ENCODE data around the gene PFDN1.

PFDN1 gene

DNA sequence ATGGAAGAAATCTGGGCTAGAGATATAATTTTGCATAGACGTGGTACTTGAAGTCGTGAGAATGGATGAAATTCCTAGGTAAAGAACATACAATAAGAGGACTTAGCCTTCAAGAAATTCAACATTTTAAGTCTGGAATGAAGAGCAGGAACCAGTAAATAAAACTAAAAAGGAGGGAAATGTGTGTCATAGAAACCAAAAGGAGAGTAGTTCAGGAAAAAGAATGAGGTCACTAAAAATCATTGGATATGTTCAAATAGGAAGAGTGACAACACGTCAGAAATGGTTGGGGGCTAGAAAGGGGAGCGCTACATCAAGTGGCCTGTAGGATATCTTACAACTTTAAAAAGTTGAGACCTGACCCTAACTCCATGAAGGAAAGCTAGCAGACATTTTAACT lies 44.0 kb downstream of the PFDN1 start:
- no peak for DNase-seq (ENCODE audit: low read depth)

DNA sequence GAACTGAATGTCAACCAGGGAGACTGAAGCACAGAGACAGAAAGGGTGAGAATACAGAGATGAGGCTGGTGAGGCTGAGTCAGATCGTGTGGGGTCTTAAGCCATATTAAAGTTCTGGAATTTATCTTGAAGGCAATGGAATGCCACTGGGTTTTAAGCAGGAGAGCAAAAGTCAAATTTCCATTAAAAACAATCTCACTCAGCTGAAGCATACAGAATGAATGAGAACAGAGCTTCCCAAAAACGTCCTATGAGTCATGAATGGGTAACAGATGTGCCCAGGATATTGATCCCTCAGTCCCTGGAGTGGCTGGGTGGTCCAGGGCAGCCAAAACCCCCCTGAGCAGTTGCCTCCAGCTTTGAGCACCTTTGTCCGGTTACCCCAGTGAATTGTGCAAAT lies 44.9 kb downstream of the PFDN1 start:
- no peak for DNase-seq (ENCODE audit: low read depth)

- no peak for DNase-seq (ENCODE audit: low read depth)
Observed at GRCh38 chr5:140256726-140257125, 46.2 kb downstream of the PFDN1 start.

DNA sequence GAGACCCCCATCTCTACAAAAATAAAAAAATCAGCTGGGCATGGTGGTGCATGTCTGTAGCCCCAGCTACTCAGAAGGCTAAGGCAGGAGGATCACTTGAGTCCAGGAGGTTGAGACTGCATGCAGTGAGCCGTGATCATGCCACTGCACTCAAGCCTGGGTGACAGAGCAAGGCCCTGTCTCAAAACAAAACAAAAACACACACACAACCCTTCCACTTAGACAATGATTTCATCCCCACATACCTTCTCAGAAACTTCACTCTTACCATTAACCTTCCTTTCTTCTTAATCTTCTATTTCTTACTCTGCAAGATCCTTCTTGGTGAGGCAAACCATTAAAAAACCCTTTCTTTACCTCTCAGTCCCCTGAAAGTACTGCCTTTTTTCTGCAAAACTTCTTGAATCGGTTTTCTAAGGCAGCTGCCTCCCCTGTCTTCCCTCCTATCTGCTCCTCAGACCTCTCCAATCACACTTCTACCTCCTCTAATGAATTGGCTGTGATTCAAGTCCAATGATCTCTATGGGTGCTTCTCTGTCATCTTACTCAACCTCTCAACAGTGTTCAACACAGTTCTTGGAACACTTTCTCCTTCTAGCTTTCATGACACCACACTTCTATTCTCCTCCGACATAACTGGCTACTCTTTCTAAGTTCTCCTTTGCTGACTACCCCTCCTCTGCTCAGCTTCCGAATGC lies 47.3 kb downstream of the PFDN1 start:
- DNase-seq (ENCODE audit: low read depth), result no peak

DNA sequence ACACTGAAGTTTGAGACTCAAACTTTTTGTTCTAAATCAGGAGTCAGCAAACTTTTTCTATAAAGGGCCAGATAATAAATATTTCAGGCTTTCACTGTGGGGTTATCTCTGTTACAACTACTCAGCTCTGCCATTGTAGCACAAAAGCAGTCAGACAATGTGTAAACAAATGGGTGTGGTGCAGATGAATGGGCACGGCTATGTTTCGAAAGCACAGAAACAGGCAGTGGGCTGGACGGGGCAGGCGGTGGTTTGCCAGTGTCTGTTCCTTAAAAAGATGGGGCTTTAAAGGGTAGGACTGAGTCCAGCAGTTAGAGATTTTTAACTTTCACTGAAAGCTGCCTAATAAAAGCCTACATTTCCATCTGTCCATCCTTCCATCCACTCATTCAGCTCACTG lies 48.9 kb downstream of the PFDN1 start:
- DNase-seq (ENCODE audit: low read depth), result no peak

DNA sequence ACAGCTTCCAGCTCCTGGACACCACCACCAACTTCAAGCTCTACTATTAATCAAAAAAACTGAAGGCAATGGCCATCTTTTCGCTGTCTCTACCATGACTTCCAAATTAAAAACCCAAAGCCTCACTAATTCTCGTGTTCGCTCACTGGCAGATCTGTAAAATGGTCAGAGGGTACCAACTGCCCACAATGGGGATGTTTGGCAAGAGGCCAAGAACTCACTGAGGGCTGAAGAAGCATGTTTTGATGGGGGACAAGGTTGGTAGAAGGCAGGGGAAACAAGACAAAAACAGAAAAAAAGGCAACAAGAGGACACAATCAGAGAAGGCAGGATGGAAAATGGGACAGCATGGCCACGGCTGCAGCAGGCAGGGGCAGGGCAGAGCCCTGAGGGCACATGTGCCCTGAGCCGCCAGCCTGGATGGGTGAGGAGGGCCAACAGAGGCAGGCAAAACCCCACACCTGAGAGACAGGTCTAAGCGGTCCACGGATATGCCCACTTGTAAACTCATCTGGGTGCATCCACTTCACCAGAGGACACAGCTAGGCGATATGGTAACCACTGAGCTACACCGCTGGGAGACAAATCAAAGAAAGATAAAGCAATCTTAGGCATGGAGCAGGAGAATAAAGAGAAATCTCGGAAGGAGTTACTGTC lies 50.3 kb downstream of the PFDN1 start:
- no peak for DNase-seq (ENCODE audit: low read depth)

DNA sequence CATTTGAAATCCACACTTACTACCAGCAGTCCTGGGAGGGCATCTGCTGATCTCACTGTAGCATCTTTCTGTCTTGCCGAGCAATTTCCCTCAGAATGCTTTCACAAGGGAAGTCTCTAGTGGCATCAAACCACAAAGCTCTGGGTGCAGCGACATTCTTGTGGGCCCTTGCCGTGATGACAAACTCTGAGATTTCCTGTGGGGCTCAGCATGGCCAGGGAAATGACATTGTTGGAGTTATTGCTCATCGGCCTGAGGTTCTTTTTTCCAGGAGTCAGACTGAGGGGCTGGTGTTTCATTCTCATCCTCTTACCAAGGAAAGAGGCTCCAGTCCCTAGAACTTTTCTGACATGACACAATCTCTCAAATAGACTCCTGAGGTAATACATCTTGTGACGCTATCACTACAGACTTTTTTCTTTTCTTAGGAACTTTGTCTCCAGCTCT lies 51.4 kb downstream of the PFDN1 start:
- peak; percentile 28 for DNase-seq (ENCODE audit: low read depth)

DNA sequence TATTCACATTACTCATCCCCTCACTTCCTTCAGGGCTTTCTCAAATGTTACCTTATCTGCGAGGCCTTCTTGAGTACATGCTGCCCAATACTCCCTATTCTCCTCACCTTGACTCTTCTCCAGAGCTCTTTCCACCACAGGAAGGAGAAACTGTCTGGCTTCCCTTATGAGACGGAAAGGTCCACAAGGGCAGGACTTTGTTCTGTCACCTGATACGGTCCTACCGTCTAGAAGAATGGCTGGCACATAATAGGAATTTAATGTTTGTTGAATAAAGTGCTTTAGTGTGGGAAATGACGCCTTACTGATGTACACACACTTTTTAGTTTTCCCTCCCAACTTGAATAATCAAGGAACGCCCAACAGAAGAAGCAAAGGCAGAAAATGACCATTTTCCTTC lies 52.5 kb downstream of the PFDN1 start:
- no peak for DNase-seq (ENCODE audit: low read depth)

GRCh38 chr5:140249536-140249935 lies 53.4 kb downstream of the PFDN1 start:
- no peak for DNase-seq (ENCODE audit: low read depth)

- no peak for DNase-seq (ENCODE audit: low read depth)
Observed at GRCh38 chr5:140248414-140248813, 54.5 kb downstream of the PFDN1 start.

GRCh38 chr5:140246378-140247122 lies 56.4 kb downstream of the PFDN1 start:
- no peak for DNase-seq (ENCODE audit: low read depth)

DNA sequence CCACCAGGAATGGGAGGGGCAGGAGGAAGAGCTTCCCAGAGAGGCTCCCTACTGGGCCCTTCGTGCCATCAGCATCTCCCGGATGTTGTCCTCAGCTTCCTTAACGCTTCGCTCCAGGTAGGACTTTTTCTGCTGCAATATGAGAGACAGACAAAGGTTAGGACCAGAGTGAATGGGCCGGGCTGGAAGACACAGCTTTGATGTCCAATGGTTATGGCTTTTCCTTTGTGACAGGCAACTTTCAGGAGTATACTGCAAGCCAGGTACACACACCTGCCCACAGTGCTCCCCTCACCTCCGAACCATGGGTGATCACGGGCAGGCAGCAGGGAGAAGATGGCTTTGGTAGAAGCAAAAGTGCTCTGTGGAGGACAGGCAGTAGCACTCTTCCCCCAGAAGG lies 57.0 kb downstream of the PFDN1 start:
- no peak for DNase-seq (ENCODE audit: low read depth)

DNA sequence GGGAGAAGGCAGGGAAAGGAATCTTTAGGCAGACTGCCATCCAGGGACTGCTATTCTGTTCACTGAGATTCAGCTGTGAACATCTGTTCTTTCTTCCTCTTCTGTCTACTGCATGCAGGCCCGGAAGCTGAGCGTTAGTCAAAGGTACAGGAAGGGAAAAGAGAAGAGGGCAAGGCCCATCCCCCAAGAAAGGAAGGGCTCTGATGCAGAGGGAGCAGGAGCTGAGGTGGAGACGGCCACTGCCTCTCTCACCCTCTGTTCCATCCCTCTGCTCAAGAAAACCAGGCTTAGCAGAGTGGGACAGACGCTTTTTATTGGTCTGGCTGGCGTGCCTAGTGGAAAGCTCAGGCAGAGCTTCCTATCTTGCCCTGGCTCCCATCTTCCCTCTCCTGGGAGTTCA lies 57.6 kb downstream of the PFDN1 start:
- no peak for DNase-seq (ENCODE audit: low read depth)

DNA sequence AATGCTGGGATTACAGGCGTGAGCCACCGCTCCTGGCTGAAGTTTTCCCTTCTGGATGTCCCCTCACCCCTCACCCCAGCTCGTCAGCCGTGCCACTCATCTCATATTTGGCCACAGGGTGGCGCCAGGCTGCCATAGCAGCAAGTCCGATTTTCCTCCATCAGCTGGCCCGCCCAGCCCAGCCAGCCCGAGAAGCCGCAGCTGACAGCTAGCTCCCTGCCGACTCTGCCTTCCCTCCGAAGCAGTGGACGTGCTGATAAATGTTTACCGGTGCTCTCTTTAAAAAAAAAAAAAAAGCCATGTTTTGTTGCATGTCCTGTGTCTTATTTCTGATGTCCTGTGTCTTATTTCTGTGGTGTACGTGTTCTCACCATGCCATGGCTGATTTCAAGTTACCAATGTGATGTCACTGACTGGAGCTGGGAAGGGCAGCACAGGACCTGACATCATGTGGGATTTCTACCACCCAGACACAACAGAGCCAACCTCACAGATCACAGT lies 58.3 kb downstream of the PFDN1 start:
- peak; percentile 69 for DNase-seq (ENCODE audit: low read depth)

GRCh38 chr5:140243706-140244250 lies 59.1 kb downstream of the PFDN1 start:
- DNase-seq (ENCODE audit: low read depth), result no peak

DNA sequence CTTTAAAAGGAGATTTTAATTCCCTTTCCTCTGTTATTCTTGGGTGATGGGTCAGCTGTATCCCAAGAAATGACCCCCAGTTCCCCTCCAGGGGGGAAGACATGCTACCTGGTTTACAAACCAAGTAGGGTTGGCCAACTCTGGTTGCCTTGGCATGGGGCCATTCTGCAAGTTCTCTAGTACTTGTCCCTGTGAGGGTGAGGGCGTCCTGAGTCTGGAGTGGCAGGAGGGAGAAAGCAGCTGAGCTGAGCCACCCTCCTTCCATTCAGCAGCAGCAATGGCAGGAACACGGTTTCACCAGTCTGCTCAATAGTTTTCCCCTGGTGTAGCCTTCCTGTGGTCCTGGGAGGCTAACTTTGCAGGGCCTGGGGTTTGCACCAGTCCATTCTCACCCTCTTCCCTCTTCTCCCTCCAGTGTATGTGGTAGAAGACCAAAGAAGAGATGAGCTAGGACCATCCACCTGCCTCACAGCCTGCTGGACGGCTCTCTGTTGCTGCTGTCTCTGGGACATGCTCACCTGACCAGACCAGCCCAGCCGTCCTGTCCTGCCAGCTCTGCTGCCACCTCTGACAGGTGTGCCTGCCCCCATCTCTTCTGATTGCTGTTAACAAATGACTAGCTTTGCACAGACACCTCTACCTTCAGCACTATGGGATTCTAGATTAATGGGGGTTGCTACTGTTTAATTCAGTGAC lies 59.9 kb downstream of the PFDN1 start:
- no peak for DNase-seq (ENCODE audit: low read depth)

DNA sequence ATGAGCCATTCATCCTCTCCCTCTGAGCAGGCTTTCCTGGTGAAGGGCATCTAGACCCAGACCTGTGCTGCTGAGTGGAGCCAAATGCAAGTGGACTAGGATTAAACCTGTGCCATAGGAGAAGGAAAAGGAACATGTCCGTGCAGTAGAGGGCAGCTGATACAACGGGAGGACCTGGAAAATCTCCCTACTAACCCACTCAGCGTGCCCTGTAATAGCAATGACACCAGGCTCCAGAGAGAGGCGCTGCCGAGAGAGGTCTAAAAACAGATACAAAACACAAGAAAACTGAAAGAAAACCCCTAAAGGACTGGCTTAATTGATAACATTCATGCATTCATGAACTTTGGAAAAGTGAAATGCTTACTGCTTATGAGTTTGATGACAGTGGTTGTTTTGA lies 60.8 kb downstream of the PFDN1 start:
- DNase-seq (ENCODE audit: low read depth), result no peak

DNA sequence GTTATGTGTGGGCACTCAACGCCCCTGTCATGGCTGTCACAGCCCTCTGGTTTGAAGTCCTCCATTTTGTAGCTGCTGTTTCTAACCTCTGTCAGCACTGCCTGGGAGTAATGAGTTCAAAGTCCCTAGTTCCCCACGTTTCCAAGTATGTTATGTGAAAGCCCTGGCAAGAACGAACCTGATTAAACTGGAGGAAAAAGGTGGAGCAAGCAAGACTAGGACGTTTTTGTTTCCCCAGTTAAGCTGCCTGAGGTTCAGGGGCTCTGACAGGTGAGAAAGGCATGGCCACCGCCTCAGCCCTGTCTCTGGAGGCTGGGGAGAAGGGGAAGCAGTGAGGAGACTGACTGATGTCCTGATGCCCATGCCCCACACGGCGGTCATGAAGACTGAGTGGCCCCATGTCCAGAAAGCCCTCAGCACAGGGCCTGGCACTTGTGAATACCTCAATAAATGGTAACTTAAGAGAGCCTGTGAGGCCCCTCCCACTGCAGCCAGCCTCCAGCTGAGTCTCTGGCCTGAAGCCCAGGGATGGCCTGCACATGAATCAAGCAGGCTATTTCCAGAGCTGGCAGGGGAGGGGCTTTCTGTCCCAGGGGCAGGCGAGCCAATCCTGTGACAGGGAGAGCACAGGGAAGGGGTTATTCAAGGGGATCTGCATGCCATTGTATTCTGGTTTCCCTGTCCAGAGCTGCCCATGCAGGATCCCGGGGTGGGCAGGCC lies 61.8 kb downstream of the PFDN1 start:
- no peak for DNase-seq (ENCODE audit: low read depth)

DNA sequence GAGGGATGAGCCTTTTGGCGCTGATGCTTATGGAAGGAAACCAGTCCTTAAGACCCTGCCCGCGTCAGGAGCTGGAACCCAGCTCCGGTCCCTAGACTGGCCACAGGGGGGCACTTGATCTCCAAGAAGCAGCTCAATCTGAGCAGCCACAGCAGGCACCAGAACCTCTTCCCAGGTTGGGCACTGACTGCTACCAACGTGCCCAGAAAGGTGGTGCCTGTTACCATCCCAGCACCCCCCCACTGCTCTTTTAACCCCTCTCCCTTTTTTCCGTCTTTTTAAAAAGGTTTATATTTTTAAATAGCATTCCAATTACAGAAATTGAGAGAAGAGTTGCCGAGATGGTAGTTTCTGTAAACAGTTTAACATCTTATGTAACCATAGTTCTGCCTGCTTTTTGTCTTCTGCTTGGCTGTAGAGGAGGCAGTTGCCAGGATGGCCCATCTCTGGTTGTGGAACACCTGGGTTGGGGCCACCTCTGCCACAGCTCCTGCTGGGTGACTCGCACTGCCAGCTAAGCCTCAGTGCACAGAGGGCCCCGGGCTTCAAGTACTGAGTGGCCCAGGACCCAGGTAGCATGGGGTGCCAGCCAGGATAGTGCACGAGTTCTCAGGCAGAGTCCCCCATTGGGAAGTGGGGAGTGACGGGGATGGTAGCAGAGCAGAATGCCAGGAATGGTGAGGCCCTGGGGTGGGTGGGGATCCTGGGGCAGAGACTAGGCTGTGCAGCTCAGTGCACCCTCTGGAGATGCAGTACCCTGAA lies 62.8 kb downstream of the PFDN1 start:
- peak; percentile 28 for DNase-seq (ENCODE audit: low read depth)

GRCh38 chr5:140239461-140239860 lies 63.4 kb downstream of the PFDN1 start:
- no peak for DNase-seq (ENCODE audit: low read depth)

DNA sequence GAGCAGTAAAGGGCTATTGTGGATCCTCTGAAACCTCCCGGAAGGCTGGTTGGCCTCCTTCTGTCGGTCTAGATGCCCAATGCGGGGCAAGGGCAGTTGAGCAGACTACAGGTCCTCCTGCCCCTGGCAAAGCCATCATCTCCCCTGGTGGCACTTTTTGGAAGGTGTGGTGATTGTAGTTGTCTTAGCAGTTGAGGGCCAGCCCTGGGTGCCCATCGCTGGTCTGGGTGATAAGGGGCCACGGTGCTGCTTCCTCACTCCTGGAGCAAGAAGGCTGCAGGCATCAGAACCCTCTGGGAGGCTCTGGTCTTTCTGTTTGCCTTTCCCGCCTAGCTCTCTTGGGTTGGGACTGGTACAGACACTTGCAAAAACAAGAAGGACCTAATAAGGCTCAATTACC lies 64.1 kb downstream of the PFDN1 start:
- no peak for DNase-seq (ENCODE audit: low read depth)
